ENCODE data around the gene SIRT6. TPM values are rescaled to one million over a fixed set of nuclear protein-coding genes. Genes with fewer than 3 reads are reported as not detected.
"Not testable (repeated sequence)": the region's sequence is repeated elsewhere in the genome, so short reads cannot be mapped to it uniquely, and the experiment has no call there.

SIRT6 gene
- total RNA-seq, 1 experiment from 2014 or later = 28.1 TPM

DNA sequence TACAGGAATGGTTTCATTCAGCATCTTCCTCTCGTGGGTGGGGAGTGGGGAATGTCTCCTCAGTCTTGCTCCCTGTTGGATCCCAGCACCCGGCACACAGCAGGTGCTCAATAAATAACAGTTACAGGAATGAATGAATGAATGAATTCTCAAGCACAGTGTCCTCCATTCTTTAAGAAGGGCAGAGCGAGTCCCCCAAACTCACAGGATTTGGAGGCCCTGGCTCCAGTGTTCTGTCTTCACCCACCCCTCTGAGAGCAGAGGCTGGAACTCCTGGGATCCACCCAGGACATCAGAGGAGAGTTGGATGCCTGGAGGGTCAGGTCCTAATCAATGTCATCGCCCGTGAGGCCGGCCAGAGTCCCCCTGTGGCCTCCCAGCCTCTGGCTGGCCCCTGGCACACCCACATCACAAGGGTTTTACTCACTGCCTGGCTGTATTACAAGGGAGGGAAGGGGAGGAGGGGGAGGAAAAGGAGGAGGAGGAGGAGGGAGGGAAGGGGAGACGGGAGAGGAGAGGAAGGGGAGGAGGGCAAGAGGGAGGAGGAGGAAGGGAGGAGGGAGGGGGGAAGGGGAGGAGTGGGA is 37.6 kb downstream of the SIRT6 start (continued):
- TF ChIP-seq FOXP4 (CRISPR knock-in tag; IDR thresholded peaks at IDR 0.05) (no peak), FOXK1 (CRISPR knock-in tag; IDR thresholded peaks at IDR 0.05) (no peak), NR3C1 (CRISPR knock-in tag; conservative IDR thresholded peaks at IDR 0.05; ENCODE audit: low read depth) (no peak), ZNF281 (CRISPR knock-in tag; IDR thresholded peaks at IDR 0.05) (no peak), SMAD4 (CRISPR knock-in tag; IDR thresholded peaks at IDR 0.05) (no peak), SOX15 (CRISPR knock-in tag; IDR thresholded peaks at IDR 0.05) (no peak), MLX (CRISPR knock-in tag; IDR thresholded peaks at IDR 0.05) (no peak), ZSCAN18 (CRISPR knock-in tag; IDR thresholded peaks at IDR 0.05) (no peak), PRRX2 (CRISPR knock-in tag; IDR thresholded peaks at IDR 0.05) (no peak)
- TF ChIP-seq, protein P1, sequence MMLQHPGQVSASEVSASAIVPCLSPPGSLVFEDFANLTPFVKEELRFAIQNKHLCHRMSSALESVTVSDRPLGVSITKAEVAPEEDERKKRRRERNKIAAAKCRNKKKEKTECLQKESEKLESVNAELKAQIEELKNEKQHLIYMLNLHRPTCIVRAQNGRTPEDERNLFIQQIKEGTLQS (CRISPR knock-in tag; conservative IDR thresholded peaks at IDR 0.05) = no peak
- TF ChIP-seq, protein P2, sequence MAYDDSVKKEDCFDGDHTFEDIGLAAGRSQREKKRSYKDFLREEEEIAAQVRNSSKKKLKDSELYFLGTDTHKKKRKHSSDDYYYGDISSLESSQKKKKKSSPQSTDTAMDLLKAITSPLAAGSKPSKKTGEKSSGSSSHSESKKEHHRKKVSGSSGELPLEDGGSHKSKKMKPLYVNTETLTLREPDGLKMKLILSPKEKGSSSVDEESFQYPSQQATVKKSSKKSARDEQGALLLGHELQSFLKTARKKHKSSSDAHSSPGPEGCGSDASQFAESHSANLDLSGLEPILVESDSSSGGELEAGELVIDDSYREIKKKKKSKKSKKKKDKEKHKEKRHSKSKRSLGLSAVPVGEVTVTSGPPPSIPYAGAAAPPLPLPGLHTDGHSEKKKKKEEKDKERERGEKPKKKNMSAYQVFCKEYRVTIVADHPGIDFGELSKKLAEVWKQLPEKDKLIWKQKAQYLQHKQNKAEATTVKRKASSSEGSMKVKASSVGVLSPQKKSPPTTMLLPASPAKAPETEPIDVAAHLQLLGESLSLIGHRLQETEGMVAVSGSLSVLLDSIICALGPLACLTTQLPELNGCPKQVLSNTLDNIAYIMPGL (CRISPR knock-in tag; IDR thresholded peaks at IDR 0.05) = no peak

DNA sequence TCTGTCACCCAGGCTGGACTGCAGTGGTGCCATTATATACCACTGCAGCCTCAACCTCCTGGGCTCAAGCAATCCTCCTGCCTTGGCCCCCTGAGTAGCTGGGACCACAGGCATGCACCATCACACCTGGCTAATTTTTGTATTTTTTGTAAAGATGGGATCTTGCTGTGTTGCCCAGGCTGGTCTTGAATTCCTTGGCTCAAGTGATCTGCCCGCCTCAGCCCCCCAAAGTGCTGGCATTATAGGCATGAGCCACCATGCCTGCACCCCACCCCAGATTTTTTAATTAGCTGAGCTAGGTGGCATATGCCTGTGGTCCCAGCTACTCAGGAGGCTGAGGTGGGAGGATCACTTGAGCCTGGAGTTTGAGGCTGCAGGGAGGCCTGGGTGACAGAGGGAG is 39.4 kb downstream of the SIRT6 start:
- ATAC-seq; H3K36me3 Mint-ChIP-seq; H3K9me3 Mint-ChIP-seq; H3K27ac Mint-ChIP-seq; H3K4me3 Mint-ChIP-seq; H3K4me1 Mint-ChIP-seq; POLR2A ChIA-PET; DNase-seq (ENCODE audit: low spot score): not testable (repeated sequence)
- H3K27me3 Mint-ChIP-seq (ENCODE audit: low read depth) = peaks cover 34% of the 10 kb centered on the region
- 0 out of 2 replicates have a peak, but pooled peaks have one; percentile 9 for TF ChIP-seq ZNF121 (CRISPR knock-in tag; IDR thresholded peaks at IDR 0.05)
- CTCF ChIA-PET = interaction anchor here (0.6 kb wide), 1 partner anchor 382 kb away, joined by 3 read pairs; no protein-coding TSS in a partner anchor

DNA sequence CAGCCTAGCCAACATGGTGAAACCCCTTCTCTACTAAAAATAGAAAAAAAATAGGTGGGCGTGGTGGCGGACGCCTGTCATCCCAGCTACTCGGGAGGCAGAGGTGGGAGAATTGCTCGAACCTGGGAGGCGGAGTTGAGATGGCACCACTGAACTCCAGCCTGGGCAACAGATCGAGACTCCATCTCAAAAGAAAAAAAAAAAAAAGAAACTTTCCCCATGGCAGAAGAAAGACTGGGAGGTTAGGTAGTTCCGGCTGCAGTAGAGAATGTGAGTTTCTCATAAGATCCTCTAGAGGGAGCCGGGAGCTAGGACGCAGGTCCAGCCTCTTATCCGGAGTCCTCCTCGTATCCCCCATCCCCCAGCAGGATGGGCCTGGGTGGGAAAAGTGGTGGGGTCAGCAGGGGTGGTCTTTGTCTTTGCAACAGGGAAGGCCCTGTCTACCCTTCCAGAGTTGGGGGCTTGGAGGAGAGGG is 42.1 kb downstream of the SIRT6 start:
- Mint-ChIP-seq H3K9me3 (peaks cover 6% of the 10 kb centered on the region; the same call in 1 of the 2 replicates), H3K4me3 (no peak overlapping the region; the same call in 1 of the 2 replicates), H3K27ac (no peak overlapping the region), H3K27me3 (ENCODE audit: low read depth) (peaks cover 16% of the 10 kb centered on the region), H3K36me3 (no peaks in the 10 kb centered on the region), H3K4me1 (peaks cover 6% of the 10 kb centered on the region)
- CTCF ChIA-PET = interaction anchor here (0.6 to 3.4 kb wide), 105 partner anchors 8 to 1832 kb away, joined by 3 to 57 read pairs (median 5); partner anchors contain the start of genes APBA3, ATCAY, CHAF1A and CREB3L3
- POLR2A ChIA-PET = interaction anchor here (0.7 kb wide), 1 partner anchor 10 kb away, joined by 4 read pairs; no protein-coding TSS in a partner anchor
- peak; percentile 61 for DNase-seq (ENCODE audit: low spot score)
- ATAC-seq = peak; percentile 97
- no peak for TF ChIP-seq ATF6 (CRISPR knock-in tag; IDR thresholded peaks at IDR 0.05)
- 0 out of 2 replicates have a peak, but pooled peaks have one; percentile 14 for TF ChIP-seq SP1 (CRISPR knock-in tag; conservative IDR thresholded peaks at IDR 0.05)
- no peak for TF ChIP-seq ATF2 (CRISPR knock-in tag; IDR thresholded peaks at IDR 0.05; ENCODE audit: borderline replicate concordance, low read depth)
- peak; percentile 47; the same call in 1 of the 2 replicates for TF ChIP-seq ZNF121 (CRISPR knock-in tag; IDR thresholded peaks at IDR 0.05)
- no peak for TF ChIP-seq ERG (CRISPR knock-in tag; IDR thresholded peaks at IDR 0.05)
- no peak for TF ChIP-seq JAZF1 (CRISPR knock-in tag; IDR thresholded peaks at IDR 0.05)
- no peak for TF ChIP-seq JUN (CRISPR knock-in tag; IDR thresholded peaks at IDR 0.05)

Measured in WTC11 (cell line).